Hepatocyte (in vitro differentiated cells): ENCODE measurements around the gene HDAC8. TPM values are rescaled to one million over a fixed set of nuclear protein-coding genes. Genes with fewer than 3 reads are reported as not detected.

Experiments
- DNase-seq: peaks from one replicate; pipeline ENCODE4 v3.0.0-alpha.2; 2016; ENCODE audit warnings: low spot score
- H2AFZ ChIP-seq: fragments of 200-600 bp; sonication (generic); 2 replicates; pipeline ENCODE4 v1.6.0; 2016; ENCODE audit warnings: antibody characterized with exemption, mild to moderate bottlenecking
- H3K27ac ChIP-seq: fragments of 200-600 bp; sonication (generic); 2 replicates; pipeline ENCODE4 v1.5.1; 2016; ENCODE audit warnings: mild to moderate bottlenecking
- H3K27me3 ChIP-seq: fragments of 200-600 bp; sonication (generic); 2 replicates; pipeline ENCODE4 v1.6.1; 2016
- H3K36me3 ChIP-seq: fragments of 200-600 bp; sonication (generic); replicated peaks from 2 replicates; pipeline ENCODE4 v1.5.1; 2016; ENCODE audit warnings: low read depth; ENCODE audit not compliant: insufficient read depth
- H3K4me1 ChIP-seq: fragments of 200-600 bp; sonication (generic); 2 replicates; pipeline ENCODE4 v1.5.1; 2016; ENCODE audit warnings: mild to moderate bottlenecking, moderate library complexity; ENCODE audit not compliant: insufficient read depth
- H3K4me2 ChIP-seq: fragments of 200-600 bp; sonication (generic); 2 replicates; pipeline ENCODE4 v1.6.0; 2016
- H3K4me3 ChIP-seq: fragments of 200-600 bp; sonication (generic); 2 replicates; pipeline ENCODE4 v1.5.1; 2016; ENCODE audit warnings: mild to moderate bottlenecking
- H3K79me2 ChIP-seq: fragments of 200-600 bp; sonication (generic); 2 replicates; pipeline ENCODE4 v1.6.0; 2017; ENCODE audit warnings: mild to moderate bottlenecking
- H3K9me2 ChIP-seq: fragments of 200-600 bp; sonication (generic); replicated peaks from 2 replicates; pipeline ENCODE4 v1.6.0; 2017; ENCODE audit warnings: mild to moderate bottlenecking; ENCODE audit not compliant: insufficient read depth
- H3K9me3 ChIP-seq: fragments of 200-600 bp; sonication (generic); 2 replicates; pipeline ENCODE4 v1.5.1; 2016; ENCODE audit warnings: low read depth, mild to moderate bottlenecking
- H4K20me1 ChIP-seq: fragments of 200-600 bp; sonication (generic); 2 replicates; pipeline ENCODE4 v1.6.0; 2016; ENCODE audit warnings: mild to moderate bottlenecking; ENCODE audit not compliant: insufficient read depth, poor library complexity, severe bottlenecking
- EZH2 ChIP-seq: fragments of 200-600 bp; sonication (generic); IDR thresholded peaks from 2 replicates; pipeline ENCODE4 v1.6.1; 2016; ENCODE audit warnings: antibody characterized with exemption, mild to moderate bottlenecking, borderline replicate concordance
- EZH2phosphoT487 ChIP-seq: fragments of 200-600 bp; sonication (generic); IDR thresholded peaks from one replicate; pipeline ENCODE4 v1.6.1; 2018; ENCODE audit warnings: antibody characterized with exemption, mild to moderate bottlenecking, low read depth, moderate library complexity; ENCODE audit not compliant: unreplicated experiment, severe bottlenecking
- WGBS: methylation state at CpG from one replicate; pipeline ENCODE4 v1.1.6; 2016; ENCODE audit warnings: low lambda C conversion rate; ENCODE audit errors: missing lambda C conversion rate; 5-methylcytosine and 5-hydroxymethylcytosine counted together
- polyA plus RNA-seq: library from polyadenylated mRNA; unstranded; fragments of >200 nt; fragmentation: Nextera tagmentation; extraction: Ambion mirVana; gene quantifications from 2 replicates; pipeline ENCODE4 v1.2.1, GENCODE V29; 2016
- total RNA-seq: library from RNA; depleted of rRNA; stranded (reverse); fragments of >200 nt; gene quantifications from 2 replicates; pipeline ENCODE4 v1.2.3, GENCODE V29; 2014
- TF ChIP-seq, protein P1 (sequence below): fragments of 200-600 bp; sonication (generic); IDR thresholded peaks from 2 replicates; pipeline ENCODE4 v1.5.1; 2016; ENCODE audit warnings: antibody characterized with exemption, mild to moderate bottlenecking; ENCODE audit not compliant: poor library complexity

HDAC8 gene
- total and polyA plus RNA-seq, 2 experiments from 2014 or later = 29.4 to 29.5 TPM

- Histone ChIP-seq H4K20me1 (no peaks in the 10 kb centered on the region), H3K4me1 (no peaks in the 10 kb centered on the region), H3K9me2 (no peaks in the 10 kb centered on the region), H3K9me3 (no peaks in the 10 kb centered on the region), H3K79me2 (no peaks in the 10 kb centered on the region), H2AFZ (no peak overlapping the region), H3K27ac (no peak overlapping the region), H3K4me3 (no peak overlapping the region), H3K36me3 (no peaks in the 10 kb centered on the region), H3K27me3 (no peaks in the 10 kb centered on the region), H3K4me2 (no peak overlapping the region)
- WGBS = 50% methylated on average over 8 of the region's 8 CpGs
- peak; percentile 13 for DNase-seq
- TF ChIP-seq, protein P1, sequence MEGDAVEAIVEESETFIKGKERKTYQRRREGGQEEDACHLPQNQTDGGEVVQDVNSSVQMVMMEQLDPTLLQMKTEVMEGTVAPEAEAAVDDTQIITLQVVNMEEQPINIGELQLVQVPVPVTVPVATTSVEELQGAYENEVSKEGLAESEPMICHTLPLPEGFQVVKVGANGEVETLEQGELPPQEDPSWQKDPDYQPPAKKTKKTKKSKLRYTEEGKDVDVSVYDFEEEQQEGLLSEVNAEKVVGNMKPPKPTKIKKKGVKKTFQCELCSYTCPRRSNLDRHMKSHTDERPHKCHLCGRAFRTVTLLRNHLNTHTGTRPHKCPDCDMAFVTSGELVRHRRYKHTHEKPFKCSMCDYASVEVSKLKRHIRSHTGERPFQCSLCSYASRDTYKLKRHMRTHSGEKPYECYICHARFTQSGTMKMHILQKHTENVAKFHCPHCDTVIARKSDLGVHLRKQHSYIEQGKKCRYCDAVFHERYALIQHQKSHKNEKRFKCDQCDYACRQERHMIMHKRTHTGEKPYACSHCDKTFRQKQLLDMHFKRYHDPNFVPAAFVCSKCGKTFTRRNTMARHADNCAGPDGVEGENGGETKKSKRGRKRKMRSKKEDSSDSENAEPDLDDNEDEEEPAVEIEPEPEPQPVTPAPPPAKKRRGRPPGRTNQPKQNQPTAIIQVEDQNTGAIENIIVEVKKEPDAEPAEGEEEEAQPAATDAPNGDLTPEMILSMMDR = no peak
- TF ChIP-seq EZH2phosphoT487 (no peak), EZH2 (no peak)
These were observed 178.0 kb downstream of the HDAC8 start for GRCh38 chrX:72394518-72395170.

GRCh38 chrX:72393836-72394517, 178.7 kb downstream of the HDAC8 start:
- Histone ChIP-seq H3K27ac (no peak overlapping the region), H3K9me3 (no peaks in the 10 kb centered on the region), H3K9me2 (no peaks in the 10 kb centered on the region), H2AFZ (no peak overlapping the region), H3K27me3 (no peaks in the 10 kb centered on the region), H4K20me1 (no peaks in the 10 kb centered on the region), H3K4me3 (no peak overlapping the region), H3K79me2 (no peaks in the 10 kb centered on the region), H3K4me1 (no peaks in the 10 kb centered on the region), H3K4me2 (no peak overlapping the region), H3K36me3 (no peaks in the 10 kb centered on the region)
- DNase-seq = no peak
- WGBS = 61% methylated on average over 8 of the region's 8 CpGs
- TF ChIP-seq EZH2 (no peak), EZH2phosphoT487 (no peak)
- TF ChIP-seq, protein P1 = no peak

DNA sequence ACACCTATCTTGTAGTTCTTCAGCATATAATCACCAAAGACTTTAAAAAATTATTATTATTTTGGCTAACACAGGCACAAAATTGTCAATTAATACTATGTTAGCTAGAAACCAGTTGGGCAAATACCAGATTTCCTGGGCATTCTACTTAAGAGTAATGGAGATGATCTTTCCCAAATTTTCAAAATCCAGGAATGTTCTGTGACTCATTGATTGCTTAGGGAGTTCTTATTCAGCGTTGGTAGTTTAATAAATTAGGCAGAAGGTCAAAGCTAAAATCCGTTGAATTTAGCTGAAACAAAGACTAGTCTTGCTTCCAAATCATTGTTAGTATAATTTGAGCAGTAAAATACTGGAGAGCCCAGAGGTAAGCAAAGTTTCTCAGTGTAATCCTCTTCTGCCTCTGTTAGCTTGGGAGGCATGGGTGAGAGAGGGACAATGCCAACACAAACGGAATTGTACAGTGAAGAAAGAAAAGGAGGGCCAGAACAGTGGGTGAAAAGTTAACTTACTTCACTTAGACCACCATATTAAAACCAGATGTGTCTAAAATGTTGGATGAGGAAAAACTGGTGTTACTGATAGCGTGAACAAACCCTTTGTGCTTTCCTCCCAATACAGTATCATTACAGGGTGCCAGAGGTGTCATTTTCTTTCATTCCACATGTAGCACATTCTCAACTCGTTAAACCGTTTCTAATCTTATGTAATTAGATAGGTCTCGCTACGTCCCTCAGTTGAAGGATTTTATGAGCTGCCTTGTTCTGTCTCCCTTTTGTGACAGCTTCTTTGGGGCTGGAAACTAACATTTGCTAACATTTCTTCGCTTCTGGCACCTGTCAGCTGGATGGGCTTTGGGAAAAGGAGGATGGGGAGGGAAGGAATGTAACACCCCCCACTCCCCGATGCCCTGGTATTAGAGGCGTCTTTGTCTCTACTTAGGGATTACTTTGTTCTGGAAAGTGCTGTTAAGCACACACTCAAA, 179.5 kb downstream of the HDAC8 start:
- Histone ChIP-seq H2AFZ (no peak overlapping the region), H3K79me2 (no peaks in the 10 kb centered on the region), H3K9me3 (no peaks in the 10 kb centered on the region), H3K27ac (no peak overlapping the region), H3K4me3 (no peak overlapping the region), H3K9me2 (no peaks in the 10 kb centered on the region), H3K27me3 (no peaks in the 10 kb centered on the region), H3K36me3 (no peaks in the 10 kb centered on the region), H3K4me1 (no peaks in the 10 kb centered on the region), H3K4me2 (no peak overlapping the region), H4K20me1 (no peaks in the 10 kb centered on the region)
- TF ChIP-seq EZH2 (no peak), EZH2phosphoT487 (no peak)
- TF ChIP-seq, protein P1 = no peak
- DNase-seq = no peak
- WGBS = 59% methylated on average over 11 of the region's 11 CpGs
